ENCODE measurements around the gene PTPRK. TPM values are rescaled to one million over a fixed set of nuclear protein-coding genes. Genes with fewer than 3 reads are reported as not detected.

Gene PTPRK
- total and polyA plus RNA-seq, 9 of the 15 experiments (the other 6 are each of a cell fraction or from before 2014, with no cell fraction given), result 0.04 to 0.51 TPM; not detected in 7

GRCh38 chr6:127946388-127946787 lies 574.0 kb downstream of the PTPRK start:
- H2AFZ ChIP-seq (ENCODE audit: low read depth, low read length), result no peak overlapping the region
- no peak overlapping the region for H3K9ac ChIP-seq (ENCODE audit: insufficient read depth in 1 of 2, low read depth in 2 of 2, low read length in 2 of 2)
- no peaks in the 10 kb centered on the region for H3K36me3 ChIP-seq (ENCODE audit: control insufficient read depth, insufficient read depth, low read length)
- H3K79me2 ChIP-seq (ENCODE audit: control insufficient read depth, insufficient read depth, low read length), result no peaks in the 10 kb centered on the region
- H4K20me1 ChIP-seq (replicated peaks; ENCODE audit: control insufficient read depth, insufficient read depth, low read length), result no peaks in the 10 kb centered on the region
- in situ Hi-C loops (cut with MboI) (no loop called here), intact Hi-C loops (cut with micrococcal nuclease) (no loop called here)
- FAIRE-seq (no peak), DNase-seq (ENCODE audit: extremely low read depth in 1 of 4, low spot score in 3 of 4) (no peak), ATAC-seq (no peak)
- no peak overlapping the region for H3K4me3 ChIP-seq
- ChIA-PET POLR2A (no interaction called here), CTCF (ENCODE audit: low intra/inter-chr PET ratio) (no interaction called here)
- no peaks in the 10 kb centered on the region for H3K9me3 ChIP-seq (replicated peaks; ENCODE audit: control insufficient read depth, insufficient read depth, low read depth, low read length)
- TF ChIP-seq KAT7 (CRISPR knock-in tag; IDR thresholded peaks at IDR 0.05; ENCODE audit: borderline replicate concordance), result no peak
- TF ChIP-seq BMI1 (IDR thresholded peaks at IDR 0.05; ENCODE audit: low read length), result no peak
- TF ChIP-seq RBM15 (IDR thresholded peaks at IDR 0.05; ENCODE audit: insufficient read depth, low read length), result no peak
- TF ChIP-seq ZNF436 (CRISPR knock-in tag; IDR thresholded peaks at IDR 0.05), result no peak
- no peak for TF ChIP-seq TFE3 (CRISPR knock-in tag; IDR thresholded peaks at IDR 0.05)
- TF ChIP-seq THAP12 (CRISPR knock-in tag; IDR thresholded peaks at IDR 0.05), result no peak
- no peak for TF ChIP-seq BACH1 (tag; IDR thresholded peaks at IDR 0.05)
- no peak for TF ChIP-seq PATZ1 (CRISPR knock-in tag; IDR thresholded peaks at IDR 0.05; ENCODE audit: borderline replicate concordance)
- no peak for TF ChIP-seq SRSF1 (IDR thresholded peaks at IDR 0.05; ENCODE audit: low read depth, low read length)
- TF ChIP-seq ZFPM2 (CRISPR knock-in tag; IDR thresholded peaks at IDR 0.05), result no peak
- TF ChIP-seq PHF20 (IDR thresholded peaks at IDR 0.05; ENCODE audit: partially characterized antibody), result no peak
- TF ChIP-seq ZBED1 (IDR thresholded peaks at IDR 0.05), result no peak
- no peak for TF ChIP-seq KDM1A (IDR thresholded peaks at IDR 0.05)
- TF ChIP-seq YY1 (IDR thresholded peaks at IDR 0.05; ENCODE audit: borderline replicate concordance in 1 of 3, control insufficient read depth in 1 of 3, extremely low read depth in 1 of 3, insufficient read depth in 3 of 3, insufficient read length in 1 of 3, insufficient replicate concordance in 2 of 3, low read depth in 1 of 3, low read length in 2 of 3), result no peak
- TF ChIP-seq NFATC3 (IDR thresholded peaks at IDR 0.05), result no peak
- no peaks in the 10 kb centered on the region for H3K4me1 ChIP-seq (replicated peaks in 1 of 2; ENCODE audit: control insufficient read depth in 2 of 2, insufficient read depth in 2 of 2, low read length in 2 of 2)
- BruUV-seq (replicated peaks), result no TSS peak
- no peaks in the 10 kb centered on the region for H3K9me1 ChIP-seq (ENCODE audit: control insufficient read depth, insufficient read depth, low read length)
- no peaks in the 10 kb centered on the region for H3K27me3 ChIP-seq (ENCODE audit: control insufficient read depth in 2 of 2, insufficient read depth in 2 of 2, low read length in 2 of 2)
- H3K4me2 ChIP-seq (ENCODE audit: insufficient read depth, low read length), result no peak overlapping the region
- 0% methylated on average over 2 of the region's 2 CpGs for WGBS (ENCODE audit: insufficient coverage, low coverage, missing lambda C conversion rate)
- H3K27ac ChIP-seq (ENCODE audit: extremely low read depth, low read depth, low read length), result no peak overlapping the region

Data from K562 (cell line).